BE2C (cell line): ENCODE results near the gene HECTD4.
"Not testable (repeated sequence)": the region's sequence is repeated elsewhere in the genome, so short reads cannot be mapped to it uniquely, and the experiment has no call there.

Experiments used
- DNase-seq: peaks from one replicate; pipeline ENCODE4 v3.0.0-alpha.2; 2020
- H3K27me3 ChIP-seq: fragments of 250-450 bp; sonication (Bioruptor Pico); 2 replicates; pipeline ENCODE4 v1.5.1; 2020; ENCODE audit warnings: mild to moderate bottlenecking
- H3K36me3 ChIP-seq: fragments of 250-450 bp; sonication (Bioruptor Pico); 2 replicates; pipeline ENCODE4 v1.5.1; 2020; ENCODE audit warnings: mild to moderate bottlenecking
- H3K4me1 ChIP-seq: fragments of 250-450 bp; sonication (Bioruptor Pico); 2 replicates; pipeline ENCODE4 v1.5.1; 2020
- H3K4me3 ChIP-seq: 2 replicates; pipeline ENCODE4 v1.5.1; 2011; ENCODE audit warnings: low read depth, low read length
- H3K9me3 ChIP-seq: fragments of 250-450 bp; sonication (Bioruptor Pico); 2 replicates; pipeline ENCODE4 v1.5.1; 2020
- CTCF ChIP-seq: IDR thresholded peaks from 2 replicates; pipeline ENCODE4 v1.5.1; 2012; ENCODE audit warnings: mild to moderate bottlenecking, low read depth, low read length

HECTD4 gene

GRCh38 chr12:112346194-112346593, 36.0 kb downstream of the HECTD4 start:
- TF ChIP-seq CTCF: no peak
- Histone ChIP-seq H3K9me3 (no peaks in the 10 kb centered on the region; the same call in 1 of the 2 replicates), H3K27me3 (no peaks in the 10 kb centered on the region), H3K36me3 (no peaks in the 10 kb centered on the region), H3K4me3 (no peak overlapping the region), H3K4me1 (peaks cover 5% of the 10 kb centered on the region; the same call in 1 of the 2 replicates)
- no peak for DNase-seq

- Histone ChIP-seq H3K27me3 (no peaks in the 10 kb centered on the region), H3K9me3 (no peaks in the 10 kb centered on the region), H3K4me3 (no peak overlapping the region), H3K4me1 (no peaks in the 10 kb centered on the region), H3K36me3 (no peaks in the 10 kb centered on the region)
- no peak for TF ChIP-seq CTCF
- no peak for DNase-seq
Observed at GRCh38 chr12:112344220-112344619, 38.0 kb downstream of the HECTD4 start.

GRCh38 chr12:112342587-112342986, 39.6 kb downstream of the HECTD4 start:
- Histone ChIP-seq H3K4me3 (no peak overlapping the region), H3K9me3 (no peaks in the 10 kb centered on the region; the same call in 1 of the 2 replicates), H3K36me3 (no peaks in the 10 kb centered on the region), H3K4me1 (no peaks in the 10 kb centered on the region), H3K27me3 (no peaks in the 10 kb centered on the region)
- TF ChIP-seq CTCF: no peak
- DNase-seq: no peak

DNA sequence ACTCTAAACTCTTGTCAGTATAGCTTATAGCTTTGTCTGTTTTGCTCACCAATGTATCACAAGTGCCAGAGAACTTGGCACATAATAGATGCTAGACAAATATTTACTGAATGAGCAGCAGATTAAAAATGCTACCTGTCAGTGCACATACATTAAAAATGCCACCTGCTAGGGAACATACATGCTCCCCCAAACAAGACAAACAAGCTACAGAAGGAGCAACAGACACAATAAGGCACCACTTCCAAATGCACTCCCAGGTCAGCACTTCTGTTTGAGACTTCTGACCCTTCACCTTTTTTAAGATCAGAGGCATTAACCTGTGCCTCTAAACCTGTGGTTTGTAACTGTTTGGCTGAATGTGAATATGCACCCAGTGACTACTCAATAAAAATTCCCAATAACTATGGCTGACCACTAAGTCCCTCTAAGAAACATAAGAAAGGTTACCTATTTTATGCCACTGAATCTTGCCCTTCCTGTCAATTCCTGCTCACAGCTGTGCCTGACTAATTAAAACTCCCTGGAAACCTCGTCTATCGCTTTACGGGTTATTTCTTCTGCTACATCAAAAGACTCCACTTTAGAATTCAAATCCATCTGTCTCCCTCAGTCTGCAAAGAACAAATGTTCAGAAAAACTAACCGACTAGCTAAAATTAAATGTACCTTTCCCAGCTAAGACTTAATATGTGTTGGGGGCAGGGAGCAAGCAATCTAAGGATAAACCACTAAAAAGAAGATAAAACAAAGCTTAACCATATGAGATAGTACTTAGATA, 41.0 kb downstream of the HECTD4 start:
- no peak overlapping the region for H3K4me3 ChIP-seq
- H3K4me1 ChIP-seq: no peaks in the 10 kb centered on the region
- no peaks in the 10 kb centered on the region for H3K27me3 ChIP-seq
- no peaks in the 10 kb centered on the region; the same call in 1 of the 2 replicates for H3K9me3 ChIP-seq
- H3K36me3 ChIP-seq: no peaks in the 10 kb centered on the region
- DNase-seq: no peak
- no peak for TF ChIP-seq CTCF

GRCh38 chr12:112340230-112340629, 42.0 kb downstream of the HECTD4 start:
- Histone ChIP-seq H3K9me3 (no peaks in the 10 kb centered on the region; the same call in 1 of the 2 replicates), H3K27me3 (no peaks in the 10 kb centered on the region), H3K4me3 (no peak overlapping the region), H3K36me3 (no peaks in the 10 kb centered on the region), H3K4me1 (no peaks in the 10 kb centered on the region)
- TF ChIP-seq CTCF: no peak
- no peak for DNase-seq

- not testable (repeated sequence) for H3K36me3 ChIP-seq, H3K4me3 ChIP-seq, H3K27me3 ChIP-seq, H3K9me3 ChIP-seq, DNase-seq, H3K4me1 ChIP-seq
Observed at GRCh38 chr12:112334999-112335398, 47.2 kb downstream of the HECTD4 start.
